Naive thymus-derived CD8-positive, alpha-beta T cell (primary cell): ENCODE results near the gene SENP1. TPM values are rescaled to one million over a fixed set of nuclear protein-coding genes. Genes with fewer than 3 reads are reported as not detected.
A peak's percentile ranks its signal among the peaks of the same experiment; 100 is the strongest.

ENCODE experiments used
- ATAC-seq, 2 donors: fragments of 150-1000 bp; cut with Tn5 transposase in 1 of 2; sonication (Bioruptor Pico), chemical (Tn5 transposase) in 1 of 2; 1 replicate in 1 of 2; 2 replicates in 1 of 2; pipeline ENCODE4 v1.10.0; 2021; ENCODE audit warnings: mild to moderate bottlenecking in 2 of 2, moderate library complexity in 2 of 2
- POLR2A ChIA-PET: fragments of 350-600 bp; sonication (Branson Sonifier 250); formaldehyde crosslinking; loops from one replicate; lab custom pipeline; 2021; ENCODE audit warnings: antibody characterized with exemption; lab: Charles Lee
- DNase-seq, 10 donors: peaks; one replicate each; pipeline versions ENCODE4 v3.0.0 to v3.0.0-alpha.2; 2020 to 2022
- H3K27ac Mint-ChIP-seq, 10 donors: one replicate each; pipeline ENCODE4 v1.8.0; 2020 to 2022; ENCODE audit warnings: mild to moderate bottlenecking in 10 of 10, mixed read lengths in 10 of 10, moderate library complexity in 4 of 10, inconsistent platforms in 1 of 10
- H3K27me3 Mint-ChIP-seq, 5 donors: one replicate each; pipeline ENCODE4 v1.8.0; 2021 to 2022; ENCODE audit warnings: mixed read lengths in 5 of 5
- H3K36me3 Mint-ChIP-seq, 3 donors: one replicate each; pipeline ENCODE4 v1.8.0; 2020 to 2022; ENCODE audit warnings: mixed read lengths in 3 of 3, mild to moderate bottlenecking in 2 of 3, inconsistent platforms in 1 of 3
- H3K4me1 Mint-ChIP-seq, 4 donors: one replicate each; pipeline ENCODE4 v1.8.0; 2021 to 2022; ENCODE audit warnings: mixed read lengths in 4 of 4
- H3K4me3 Mint-ChIP-seq, 10 donors: one replicate each; pipeline ENCODE4 v1.8.0; 2020 to 2022; ENCODE audit warnings: mild to moderate bottlenecking in 10 of 10, mixed read lengths in 10 of 10, moderate library complexity in 6 of 10, inconsistent platforms in 1 of 10
- H3K9me3 Mint-ChIP-seq, 9 donors: one replicate each; pipeline ENCODE4 v1.8.0; 2020 to 2022; ENCODE audit warnings: mixed read lengths in 9 of 9, mild to moderate bottlenecking in 3 of 9, inconsistent platforms in 1 of 9, moderate library complexity in 1 of 9
- polyA plus RNA-seq, 3 donors: library from polyadenylated mRNA; unstranded; fragments of 300-500 nt; fragmentation: Illumina TruSeq; gene quantifications; one replicate each; pipeline ENCODE4 v1.2.3, GENCODE V29; 2021
- total RNA-seq, 8 experiments: library from RNA in 2 of 8; stranded (reverse) in 2 of 8; gene quantifications; one replicate each; pipeline ENCODE4 v1.2.3 and lab custom pipeline; 2021 to 2026

SENP1 gene
- total and polyA plus RNA-seq, 5 experiments from 2014 or later = 9.9 to 37.0 (median 11.9) TPM

- ATAC-seq = no peak
Observed at GRCh38 chr12:48028541-48029431, 77.1 kb downstream of the SENP1 start.

GRCh38 chr12:48027183-48028002 is 78.5 kb downstream of the SENP1 start:
- H3K4me3 Mint-ChIP-seq = no peak overlapping the region
- H3K27ac Mint-ChIP-seq = no peak overlapping the region
- H3K4me1 Mint-ChIP-seq = peaks cover 0 to 4% (median 0%) of the 10 kb centered on the region in 4 donors
- H3K9me3 Mint-ChIP-seq = no peaks in the 10 kb centered on the region
- no peaks in the 10 kb centered on the region for H3K36me3 Mint-ChIP-seq
- POLR2A ChIA-PET = no interaction called here
- DNase-seq = no peak
- no peak for ATAC-seq
- peaks cover 2 to 14% (median 8%) of the 10 kb centered on the region in 5 donors for H3K27me3 Mint-ChIP-seq

More at GRCh38 chr12:48028541-48029431, 77.1 kb downstream of the SENP1 start:
- H3K4me3 Mint-ChIP-seq = no peak overlapping the region
- peaks cover 0 to 4% (median 0%) of the 10 kb centered on the region in 4 donors for H3K4me1 Mint-ChIP-seq
- no peaks in the 10 kb centered on the region for H3K9me3 Mint-ChIP-seq
- H3K36me3 Mint-ChIP-seq = peaks cover 0 to 1% (median 0%) of the 10 kb centered on the region in 3 donors
- POLR2A ChIA-PET = no interaction called here
- peak overlapping the region in 1 of 10 donors; percentile 10 for H3K27ac Mint-ChIP-seq
- peaks cover 0 to 8% (median 2%) of the 10 kb centered on the region in 5 donors for H3K27me3 Mint-ChIP-seq
- DNase-seq = no peak

DNA sequence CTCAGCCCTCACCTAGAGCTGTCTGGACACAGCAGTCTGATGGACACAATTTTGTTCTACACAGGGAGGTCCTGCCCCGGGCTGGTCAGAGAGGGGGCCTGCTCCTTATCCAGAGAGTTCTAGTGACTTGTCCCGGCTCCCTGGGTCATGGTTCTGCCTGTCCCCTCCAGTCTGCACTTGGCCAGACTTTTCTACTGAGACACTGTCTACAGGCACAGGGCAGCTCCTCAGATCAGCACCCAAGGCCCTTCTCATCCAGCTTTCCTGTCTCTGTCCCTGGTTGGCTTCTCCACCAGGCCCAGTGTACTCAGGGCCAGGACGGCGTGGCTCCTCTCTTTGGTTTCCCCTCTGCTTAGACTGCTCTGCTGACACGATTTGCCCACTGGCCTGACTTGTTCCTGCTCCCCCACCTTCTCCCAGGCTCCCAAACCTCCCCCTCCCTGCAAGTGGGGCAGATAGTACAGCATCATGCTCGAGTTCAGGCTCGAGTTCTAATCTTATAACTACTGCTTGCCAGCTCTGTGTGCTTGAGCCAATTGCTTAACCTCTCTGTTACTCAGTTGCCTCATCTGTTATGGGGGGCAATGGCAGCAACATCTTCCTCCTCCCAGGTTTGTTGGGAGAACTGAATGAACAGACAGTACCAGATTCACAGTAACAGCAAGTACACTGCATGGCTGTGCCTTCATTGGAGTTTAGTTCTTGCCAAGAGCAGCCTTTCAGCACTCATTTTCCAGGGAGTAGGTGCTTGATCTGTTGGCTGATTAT is 79.6 kb downstream of the SENP1 start:
- Mint-ChIP-seq H3K36me3 (no peaks in the 10 kb centered on the region), H3K27me3 (peaks cover 4 to 21% (median 14%) of the 10 kb centered on the region in 5 donors), H3K27ac (no peak overlapping the region), H3K9me3 (no peaks in the 10 kb centered on the region), H3K4me1 (peaks cover 0 to 4% (median 0%) of the 10 kb centered on the region in 4 donors), H3K4me3 (no peak overlapping the region)
- DNase-seq = no peak
- no peak for ATAC-seq
- POLR2A ChIA-PET = no interaction called here

DNA sequence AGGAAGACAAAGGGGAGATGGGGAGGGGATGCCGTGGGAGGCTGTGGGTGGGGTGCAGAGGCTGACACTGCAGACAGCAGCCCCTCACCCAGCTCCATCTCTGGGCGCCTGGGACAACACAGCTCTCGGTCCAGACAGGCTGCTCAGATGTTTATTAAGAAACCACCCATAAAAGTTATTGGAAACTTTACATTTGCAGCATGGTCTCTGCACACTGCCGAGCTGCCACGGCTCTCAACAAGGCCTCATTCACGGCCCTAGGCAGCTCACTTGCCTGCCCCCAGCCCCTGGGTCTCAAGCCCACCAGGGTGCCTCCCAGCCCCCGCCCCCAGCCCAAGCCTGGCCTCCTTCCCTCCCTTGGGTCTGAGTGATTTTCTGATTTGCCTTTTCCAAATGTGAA is 80.6 kb downstream of the SENP1 start:
- no peaks in the 10 kb centered on the region for H3K36me3 Mint-ChIP-seq
- H3K27me3 Mint-ChIP-seq = peaks cover 4 to 22% (median 14%) of the 10 kb centered on the region in 5 donors
- H3K4me3 Mint-ChIP-seq = no peak overlapping the region
- POLR2A ChIA-PET = no interaction called here
- no peak for ATAC-seq
- H3K27ac Mint-ChIP-seq = peak overlapping the region in 1 of 10 donors; percentile 29
- no peaks in the 10 kb centered on the region for H3K9me3 Mint-ChIP-seq
- DNase-seq = no peak
- H3K4me1 Mint-ChIP-seq = peaks cover 0 to 4% (median 0%) of the 10 kb centered on the region in 4 donors

DNA sequence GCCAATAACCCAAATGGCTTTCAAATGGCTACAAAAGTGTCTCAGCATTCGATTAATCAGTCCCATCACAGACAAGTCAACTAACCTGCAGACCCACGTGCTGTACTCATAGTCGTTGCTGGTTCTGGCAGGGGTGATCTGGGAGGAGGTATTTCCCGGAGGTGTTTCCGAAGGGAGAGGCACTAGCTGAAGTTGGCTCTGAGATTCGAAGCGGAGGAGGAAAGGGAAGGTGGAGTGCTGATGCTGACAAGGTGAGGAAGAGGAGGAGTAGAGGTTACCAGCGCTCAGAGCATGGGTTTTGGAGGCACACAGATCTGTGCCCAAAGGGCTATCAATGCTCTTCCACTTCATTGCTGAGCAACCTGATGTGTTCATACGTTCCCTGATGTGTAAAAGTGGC is 81.1 kb downstream of the SENP1 start:
- ATAC-seq (no peak), DNase-seq (no peak)
- no peaks in the 10 kb centered on the region for H3K9me3 Mint-ChIP-seq
- H3K27ac Mint-ChIP-seq = peak overlapping the region in 1 of 10 donors; percentile 70
- POLR2A ChIA-PET = no interaction called here
- H3K4me3 Mint-ChIP-seq = no peak overlapping the region
- H3K36me3 Mint-ChIP-seq = no peaks in the 10 kb centered on the region
- peaks cover 4 to 24% (median 14%) of the 10 kb centered on the region in 5 donors for H3K27me3 Mint-ChIP-seq
- H3K4me1 Mint-ChIP-seq = peaks cover 0 to 4% (median 0%) of the 10 kb centered on the region in 4 donors

GRCh38 chr12:48023386-48023785 is 82.5 kb downstream of the SENP1 start:
- H3K4me3 Mint-ChIP-seq = no peak overlapping the region
- no peaks in the 10 kb centered on the region for H3K9me3 Mint-ChIP-seq
- no peaks in the 10 kb centered on the region for H3K36me3 Mint-ChIP-seq
- no peak for ATAC-seq
- no peak overlapping the region for H3K27ac Mint-ChIP-seq
- DNase-seq = no peak
- POLR2A ChIA-PET = no interaction called here
- H3K4me1 Mint-ChIP-seq = no peaks in the 10 kb centered on the region
- peaks cover 8 to 28% (median 21%) of the 10 kb centered on the region in 5 donors for H3K27me3 Mint-ChIP-seq

DNA sequence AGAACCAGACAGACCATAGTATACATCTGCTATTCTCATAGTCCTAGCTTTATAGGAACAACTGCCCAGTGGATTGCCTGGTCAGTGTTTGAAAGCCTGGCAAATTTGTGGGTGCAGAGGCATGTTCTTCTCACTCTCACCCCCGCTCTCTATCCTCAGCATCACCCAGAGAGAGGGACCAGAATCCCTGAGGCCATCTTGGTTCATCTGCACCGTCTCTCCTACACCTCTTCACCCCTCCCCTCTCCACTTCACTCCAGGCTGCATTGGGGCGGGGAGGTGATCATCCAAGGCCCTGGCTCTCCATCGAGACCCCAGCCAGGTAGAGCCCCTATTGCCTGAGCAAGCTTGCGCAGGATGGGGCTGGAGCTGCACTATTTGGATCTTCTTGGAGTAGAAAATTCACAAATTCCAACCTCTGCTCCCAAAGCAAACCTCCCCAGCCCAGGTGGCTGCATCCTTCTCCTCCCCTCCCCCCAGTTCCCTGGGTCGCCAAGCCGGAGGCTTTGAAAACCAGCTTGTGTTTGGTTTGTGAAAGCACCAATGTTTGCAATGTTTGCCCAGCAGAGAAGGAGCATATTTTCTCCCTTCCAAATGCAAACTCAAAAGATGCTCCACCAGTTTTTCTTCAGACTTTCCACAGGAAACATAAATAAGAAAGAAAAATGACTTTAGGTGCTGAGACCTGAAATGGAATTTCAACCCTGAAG is 83.0 kb downstream of the SENP1 start:
- DNase-seq (no peak), ATAC-seq (no peak)
- Mint-ChIP-seq H3K27ac (no peak overlapping the region), H3K27me3 (peaks cover 8 to 28% (median 23%) of the 10 kb centered on the region in 5 donors), H3K4me1 (no peaks in the 10 kb centered on the region), H3K4me3 (no peak overlapping the region), H3K36me3 (no peaks in the 10 kb centered on the region), H3K9me3 (no peaks in the 10 kb centered on the region)
- POLR2A ChIA-PET = no interaction called here

- no peak for ATAC-seq
- Mint-ChIP-seq H3K4me3 (no peak overlapping the region), H3K27ac (no peak overlapping the region), H3K36me3 (no peaks in the 10 kb centered on the region), H3K9me3 (no peaks in the 10 kb centered on the region), H3K27me3 (peaks cover 9 to 28% (median 25%) of the 10 kb centered on the region in 5 donors), H3K4me1 (no peaks in the 10 kb centered on the region)
- no peak for DNase-seq
- POLR2A ChIA-PET = no interaction called here
Observed at GRCh38 chr12:48022180-48022521, 83.7 kb downstream of the SENP1 start.

DNA sequence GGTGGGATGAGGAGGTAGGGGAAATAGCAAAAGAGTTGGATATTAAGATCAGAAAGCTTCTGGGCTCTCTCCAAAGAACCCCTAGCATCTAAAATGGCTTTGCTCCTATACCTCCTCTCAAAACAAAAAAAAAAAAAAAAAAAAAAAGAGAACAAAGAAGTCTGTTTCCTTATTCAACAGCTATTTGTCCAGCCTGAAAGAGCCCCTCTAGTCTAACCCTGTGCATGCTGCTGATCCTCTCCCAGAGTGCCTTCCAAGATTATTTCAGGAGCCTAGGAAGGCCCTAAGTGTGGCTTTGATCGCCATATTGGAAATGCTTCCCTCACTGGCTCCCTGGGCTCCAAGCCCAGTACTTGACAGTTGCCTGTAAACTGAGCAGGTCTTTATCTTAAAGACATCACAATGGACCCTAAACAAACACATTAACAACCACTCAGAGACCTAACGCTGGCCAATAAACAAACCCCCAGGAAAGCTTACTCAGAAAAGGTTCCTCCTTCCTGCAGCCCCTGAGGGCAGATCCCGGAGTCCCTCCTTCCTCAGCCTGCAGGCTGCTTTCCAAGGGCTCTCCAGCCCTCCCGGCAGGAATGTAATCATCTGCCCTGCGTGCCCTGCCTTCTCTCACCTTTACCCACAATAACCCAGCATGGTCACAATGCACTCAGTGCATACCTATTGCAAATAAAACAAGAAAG is 84.2 kb downstream of the SENP1 start:
- H3K9me3 Mint-ChIP-seq = no peaks in the 10 kb centered on the region
- POLR2A ChIA-PET = interaction anchor here (0.7 kb wide), 1 partner anchor 366 kb away, joined by 4 read pairs; no protein-coding TSS in a partner anchor
- ATAC-seq = no peak
- no peak for DNase-seq
- no peaks in the 10 kb centered on the region for H3K4me1 Mint-ChIP-seq
- H3K27ac Mint-ChIP-seq = no peak overlapping the region
- H3K4me3 Mint-ChIP-seq = no peak overlapping the region
- no peaks in the 10 kb centered on the region for H3K36me3 Mint-ChIP-seq
- H3K27me3 Mint-ChIP-seq = peaks cover 9 to 28% (median 25%) of the 10 kb centered on the region in 5 donors

DNA sequence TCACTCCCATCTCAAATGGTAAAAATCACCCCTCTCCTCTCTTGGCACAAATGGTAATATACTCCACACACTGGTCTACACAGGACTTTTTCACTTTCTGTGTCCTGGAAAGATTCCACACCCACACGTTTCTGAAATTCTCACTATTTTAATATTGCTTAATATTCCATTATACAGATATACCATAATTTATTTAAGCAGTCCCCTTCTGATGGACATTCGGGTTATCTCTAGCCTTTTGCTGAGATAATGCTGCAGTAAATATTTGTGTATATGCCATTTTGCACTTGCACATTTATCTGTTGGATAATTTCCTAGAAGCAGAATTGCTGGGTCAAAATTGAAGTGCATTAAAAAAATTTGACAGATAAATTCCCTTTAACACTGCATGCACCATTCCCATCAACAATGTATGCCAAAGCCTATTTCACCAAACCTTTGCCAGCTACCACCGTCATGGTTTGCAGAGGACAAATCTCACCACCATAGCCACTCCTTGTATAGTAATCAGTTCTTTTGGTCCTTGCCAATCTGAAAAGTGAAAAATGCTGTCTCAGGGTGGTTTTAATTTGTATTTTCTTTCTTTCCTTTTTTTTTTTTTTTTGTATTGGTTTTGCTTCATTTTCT is 86.1 kb downstream of the SENP1 start:
- H3K27ac Mint-ChIP-seq = no peak overlapping the region
- POLR2A ChIA-PET = no interaction called here
- H3K27me3 Mint-ChIP-seq = peaks cover 9 to 28% (median 24%) of the 10 kb centered on the region in 5 donors
- H3K9me3 Mint-ChIP-seq = no peaks in the 10 kb centered on the region
- H3K36me3 Mint-ChIP-seq = no peaks in the 10 kb centered on the region
- no peak for DNase-seq
- no peak overlapping the region for H3K4me3 Mint-ChIP-seq
- ATAC-seq = no peak
- H3K4me1 Mint-ChIP-seq = no peaks in the 10 kb centered on the region

DNA sequence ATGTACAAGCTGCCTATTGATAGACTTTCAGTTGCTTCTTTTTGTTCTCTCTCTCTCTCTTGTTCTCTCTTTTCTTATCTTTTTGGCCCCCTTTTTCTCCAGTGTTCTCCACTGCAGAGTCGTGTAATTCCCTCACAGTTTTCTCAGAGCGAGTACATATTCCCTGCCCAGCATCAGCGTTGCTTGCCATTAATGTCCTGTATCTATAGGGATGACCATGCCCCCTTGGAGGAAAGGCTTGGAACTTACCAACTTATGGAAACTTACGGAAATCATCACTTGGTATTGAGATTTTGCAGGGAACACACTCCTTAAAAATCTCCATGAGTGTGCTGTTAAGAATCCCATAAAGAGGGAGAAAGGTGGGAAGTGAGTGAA is 87.3 kb downstream of the SENP1 start:
- POLR2A ChIA-PET = no interaction called here
- Mint-ChIP-seq H3K4me1 (no peaks in the 10 kb centered on the region), H3K27me3 (peaks cover 9 to 28% (median 23%) of the 10 kb centered on the region in 5 donors), H3K36me3 (no peaks in the 10 kb centered on the region), H3K9me3 (no peaks in the 10 kb centered on the region), H3K27ac (no peak overlapping the region), H3K4me3 (no peak overlapping the region)
- no peak for DNase-seq
- ATAC-seq = no peak
